Glutamatergic neuron (in vitro differentiated cells): ENCODE results near the gene TRPM2. TPM values are rescaled to one million over a fixed set of nuclear protein-coding genes. Genes with fewer than 3 reads are reported as not detected.
"Not testable (repeated sequence)": the region's sequence is repeated elsewhere in the genome, so short reads cannot be mapped to it uniquely, and the experiment has no call there.

Experiments used
- DNase-seq: peaks from one replicate; pipeline ENCODE4 v3.0.0; 2022
- H3K27ac Mint-ChIP-seq: one replicate; pipeline ENCODE4 v1.8.0; 2020; ENCODE audit warnings: mild to moderate bottlenecking, mixed read lengths, inconsistent platforms; ENCODE audit not compliant: unreplicated experiment
- H3K27me3 Mint-ChIP-seq: one replicate; pipeline ENCODE4 v1.8.0; 2020; ENCODE audit warnings: mild to moderate bottlenecking, moderate library complexity, mixed read lengths, inconsistent platforms; ENCODE audit not compliant: unreplicated experiment
- H3K36me3 Mint-ChIP-seq: one replicate; pipeline ENCODE4 v1.8.0; 2020; ENCODE audit warnings: mild to moderate bottlenecking, mixed read lengths, inconsistent platforms; ENCODE audit not compliant: unreplicated experiment
- H3K4me1 Mint-ChIP-seq: one replicate; pipeline ENCODE4 v1.8.0; 2020; ENCODE audit warnings: mild to moderate bottlenecking, low read depth, mixed read lengths, inconsistent platforms; ENCODE audit not compliant: unreplicated experiment
- H3K4me3 Mint-ChIP-seq: one replicate; pipeline ENCODE4 v1.8.0; 2020; ENCODE audit warnings: mild to moderate bottlenecking, mixed read lengths, inconsistent platforms; ENCODE audit not compliant: unreplicated experiment
- H3K9me3 Mint-ChIP-seq: one replicate; pipeline ENCODE4 v1.8.0; 2020; ENCODE audit warnings: mild to moderate bottlenecking, moderate library complexity, mixed read lengths, inconsistent platforms; ENCODE audit not compliant: unreplicated experiment
- CTCF ChIP-seq: fragments of 200-600 bp; sonication (generic); IDR thresholded peaks from one replicate; pipeline ENCODE4 v1.5.0; 2021; ENCODE audit not compliant: partially characterized antibody, unreplicated experiment
- total RNA-seq: library from RNA; stranded (reverse); fragmentation: NEBNext Ultra II Directional; extraction: Animal tissue kit (Norgen Biotek cat#: 25700); gene quantifications from one replicate; pipeline ENCODE4 v1.2.1, GENCODE V29; 2021; ENCODE audit not compliant: unreplicated experiment

Gene TRPM2
- total RNA-seq, 1 donor from 2014 or later, result not detected

DNA sequence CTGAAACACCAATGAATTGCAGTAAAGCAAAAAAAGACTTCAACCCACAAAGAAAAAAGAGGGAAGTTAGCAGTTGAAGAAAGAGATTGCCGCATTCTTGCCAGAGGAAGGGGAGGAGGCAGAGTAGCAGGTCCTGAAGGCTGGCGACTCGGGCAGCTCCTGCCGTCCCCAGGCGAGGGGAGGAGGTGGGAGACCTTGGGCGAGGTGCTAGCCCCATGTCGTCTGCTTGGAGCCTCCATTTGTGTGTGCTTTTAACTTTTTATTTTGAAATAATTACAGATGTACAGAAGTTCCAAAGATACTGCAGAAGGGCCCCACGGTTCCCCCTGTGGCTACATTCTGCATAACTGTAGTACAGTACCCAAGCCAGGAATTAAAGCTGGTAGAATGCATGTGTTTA is 6.7 kb downstream of the TRPM2 start:
- Mint-ChIP-seq H3K27me3 (peaks cover 9% of the 10 kb centered on the region), H3K36me3 (peaks cover 15% of the 10 kb centered on the region), H3K27ac (no peak overlapping the region), H3K4me3 (no peak overlapping the region), H3K4me1 (peaks cover 2% of the 10 kb centered on the region), H3K9me3 (peaks cover 21% of the 10 kb centered on the region)
- DNase-seq, result no peak
- TF ChIP-seq CTCF, result no peak

- Mint-ChIP-seq H3K36me3 (peaks cover 15% of the 10 kb centered on the region), H3K9me3 (peaks cover 15% of the 10 kb centered on the region)
- not testable (repeated sequence) for H3K27me3 Mint-ChIP-seq, H3K27ac Mint-ChIP-seq, H3K4me1 Mint-ChIP-seq, DNase-seq, H3K4me3 Mint-ChIP-seq
Measured at GRCh38 chr21:44361903-44362302, 8.5 kb downstream of the TRPM2 start.

DNA sequence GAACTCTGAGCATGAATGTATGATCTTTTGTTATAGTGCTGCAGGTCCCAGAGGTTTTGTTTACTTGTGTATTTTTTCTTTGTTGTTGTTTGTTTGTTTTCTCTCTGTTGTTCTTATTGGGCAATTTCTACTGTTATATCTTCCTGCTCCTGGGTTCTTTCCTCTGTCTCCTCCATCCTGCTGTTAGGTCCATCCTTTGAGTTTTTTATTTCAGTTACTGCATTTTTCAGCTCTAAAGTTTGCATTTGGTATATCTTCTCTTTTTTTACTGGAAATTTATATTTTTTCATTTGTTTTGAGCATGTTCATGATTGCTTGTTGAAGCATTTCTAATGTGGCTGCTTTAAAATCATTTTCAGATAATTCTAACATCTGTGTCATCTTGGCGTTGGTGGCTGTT is 9.9 kb downstream of the TRPM2 start:
- no peak for TF ChIP-seq CTCF
- no peak for DNase-seq
- H3K36me3 Mint-ChIP-seq, result peaks cover 15% of the 10 kb centered on the region
- no peak overlapping the region for H3K27ac Mint-ChIP-seq
- H3K27me3 Mint-ChIP-seq, result peaks cover 7% of the 10 kb centered on the region
- peaks cover 15% of the 10 kb centered on the region for H3K9me3 Mint-ChIP-seq
- no peak overlapping the region for H3K4me3 Mint-ChIP-seq
- no peaks in the 10 kb centered on the region for H3K4me1 Mint-ChIP-seq

DNA sequence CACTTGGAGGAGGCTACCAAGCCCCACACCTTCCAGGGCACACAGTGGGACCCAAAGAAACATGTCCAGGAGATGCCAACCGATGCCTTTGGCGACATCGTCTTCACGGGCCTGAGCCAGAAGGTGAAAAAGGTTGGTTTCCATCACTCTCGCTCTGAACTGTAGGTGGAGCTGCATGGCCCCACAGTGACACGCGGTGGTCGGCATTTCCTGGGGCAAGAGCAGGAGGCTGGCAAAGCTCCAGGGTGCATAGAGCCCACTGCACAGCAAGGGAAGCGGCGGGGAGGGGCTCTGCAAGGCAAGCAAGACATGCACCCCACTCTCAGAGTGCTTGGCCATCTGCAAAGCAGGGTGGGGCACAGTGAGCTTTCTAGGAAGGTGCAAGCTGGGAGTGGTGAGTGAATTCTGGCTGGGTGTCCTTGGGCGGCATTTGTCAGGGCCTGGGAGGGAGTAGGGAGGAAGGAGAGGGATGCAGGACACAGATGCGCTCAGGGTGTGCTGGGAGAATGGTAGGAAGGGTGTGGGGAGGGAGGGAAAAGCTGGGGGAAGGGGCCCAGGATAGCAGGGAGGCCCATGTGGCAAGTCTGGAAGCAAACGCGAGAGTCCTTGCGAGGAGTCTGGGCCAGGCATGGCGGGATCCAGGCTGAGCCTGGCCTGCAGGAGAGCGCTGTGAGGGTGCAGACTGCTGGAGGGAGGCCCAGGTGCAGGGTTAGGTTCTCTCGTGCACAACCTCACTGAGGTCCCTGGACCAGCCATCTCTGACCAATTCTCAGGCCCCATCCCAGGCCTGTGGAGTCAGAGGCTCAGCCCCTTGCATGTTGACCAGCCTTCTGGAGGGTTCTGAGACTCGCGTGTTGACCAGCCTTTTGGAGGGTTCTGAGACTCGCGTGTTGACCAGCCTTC is 11.0 kb downstream of the TRPM2 start:
- no peak for TF ChIP-seq CTCF
- no peak overlapping the region for H3K4me3 Mint-ChIP-seq
- H3K36me3 Mint-ChIP-seq, result peaks cover 11% of the 10 kb centered on the region
- H3K27ac Mint-ChIP-seq, result no peak overlapping the region
- DNase-seq, result no peak
- peaks cover 3% of the 10 kb centered on the region for H3K27me3 Mint-ChIP-seq
- peaks cover 11% of the 10 kb centered on the region for H3K9me3 Mint-ChIP-seq
- no peaks in the 10 kb centered on the region for H3K4me1 Mint-ChIP-seq

GRCh38 chr21:44365251-44365966 is 12.0 kb downstream of the TRPM2 start:
- Mint-ChIP-seq H3K27me3 (peaks cover 3% of the 10 kb centered on the region), H3K4me1 (no peaks in the 10 kb centered on the region), H3K9me3 (peaks cover 11% of the 10 kb centered on the region), H3K36me3 (peaks cover 11% of the 10 kb centered on the region), H3K27ac (no peak overlapping the region), H3K4me3 (no peak overlapping the region)
- DNase-seq, result no peak
- TF ChIP-seq CTCF, result no peak
